SHP77 (cell line): ENCODE data around the gene TMEM131L.

ENCODE experiments used
- DNase-seq, 2 experiments: peaks; one replicate each; lab custom pipeline; 2025; lab: John Stamatoyannopoulos, UW

Gene TMEM131L

DNA sequence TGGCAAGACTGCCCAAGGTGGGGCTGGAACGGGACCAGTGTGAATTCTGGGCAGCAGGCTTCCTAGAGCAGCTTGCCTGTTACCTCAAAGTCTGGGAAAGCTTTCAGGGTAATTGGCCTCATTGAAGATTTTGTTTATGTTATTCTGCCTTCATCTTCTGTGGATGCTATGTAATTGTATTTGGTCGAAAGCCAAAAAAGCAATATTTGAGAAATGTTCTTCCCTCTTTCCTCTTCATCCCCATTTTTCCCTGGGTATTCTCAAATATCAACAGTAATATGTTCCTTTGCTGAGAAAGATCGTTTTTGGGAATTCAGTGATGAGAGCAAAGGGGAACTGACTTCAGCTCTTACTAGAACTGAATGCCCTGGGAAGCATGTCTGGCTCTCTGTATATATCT is 12.9 kb downstream of the TMEM131L start:
- DNase-seq = no peak

DNA sequence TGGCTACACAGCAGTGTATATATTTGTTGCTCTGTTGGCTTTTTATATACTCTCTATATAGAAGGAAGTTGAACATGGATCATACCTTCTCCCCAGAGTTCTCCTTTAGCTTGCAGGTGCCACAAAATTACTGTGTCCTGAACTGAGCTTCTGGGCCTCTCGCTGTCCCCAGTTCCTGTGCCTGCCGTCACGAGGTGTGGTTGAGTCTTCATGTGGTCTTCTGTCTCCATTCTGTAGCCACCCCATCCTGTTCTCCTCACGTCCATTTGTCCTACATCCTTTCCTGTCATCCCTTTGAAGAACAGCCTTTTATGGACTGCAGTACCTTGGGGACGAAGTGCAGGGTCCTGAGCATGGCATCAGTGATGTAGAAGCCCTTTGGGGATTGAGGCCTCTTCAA is 14.5 kb downstream of the TMEM131L start:
- no peak for DNase-seq

DNA sequence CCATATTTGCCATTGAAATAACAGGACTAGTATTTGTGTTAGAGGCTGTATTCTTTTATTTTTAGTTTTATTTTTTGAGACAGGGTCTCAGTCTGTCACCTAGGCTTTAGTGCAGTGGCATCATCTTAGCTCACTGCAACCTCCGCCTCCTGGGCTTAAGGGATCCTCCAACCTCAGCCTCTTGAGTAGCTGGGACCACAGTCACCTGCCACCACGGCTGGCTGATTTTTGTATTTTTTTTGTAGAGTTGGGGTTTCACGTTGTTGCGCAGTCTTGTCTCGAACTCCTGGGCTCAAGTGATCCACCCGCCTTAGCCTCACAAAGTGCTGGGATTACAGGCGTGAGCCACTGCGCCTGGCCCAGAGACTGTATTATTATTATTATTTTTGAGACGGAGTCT is 15.3 kb downstream of the TMEM131L start:
- no peak for DNase-seq

DNA sequence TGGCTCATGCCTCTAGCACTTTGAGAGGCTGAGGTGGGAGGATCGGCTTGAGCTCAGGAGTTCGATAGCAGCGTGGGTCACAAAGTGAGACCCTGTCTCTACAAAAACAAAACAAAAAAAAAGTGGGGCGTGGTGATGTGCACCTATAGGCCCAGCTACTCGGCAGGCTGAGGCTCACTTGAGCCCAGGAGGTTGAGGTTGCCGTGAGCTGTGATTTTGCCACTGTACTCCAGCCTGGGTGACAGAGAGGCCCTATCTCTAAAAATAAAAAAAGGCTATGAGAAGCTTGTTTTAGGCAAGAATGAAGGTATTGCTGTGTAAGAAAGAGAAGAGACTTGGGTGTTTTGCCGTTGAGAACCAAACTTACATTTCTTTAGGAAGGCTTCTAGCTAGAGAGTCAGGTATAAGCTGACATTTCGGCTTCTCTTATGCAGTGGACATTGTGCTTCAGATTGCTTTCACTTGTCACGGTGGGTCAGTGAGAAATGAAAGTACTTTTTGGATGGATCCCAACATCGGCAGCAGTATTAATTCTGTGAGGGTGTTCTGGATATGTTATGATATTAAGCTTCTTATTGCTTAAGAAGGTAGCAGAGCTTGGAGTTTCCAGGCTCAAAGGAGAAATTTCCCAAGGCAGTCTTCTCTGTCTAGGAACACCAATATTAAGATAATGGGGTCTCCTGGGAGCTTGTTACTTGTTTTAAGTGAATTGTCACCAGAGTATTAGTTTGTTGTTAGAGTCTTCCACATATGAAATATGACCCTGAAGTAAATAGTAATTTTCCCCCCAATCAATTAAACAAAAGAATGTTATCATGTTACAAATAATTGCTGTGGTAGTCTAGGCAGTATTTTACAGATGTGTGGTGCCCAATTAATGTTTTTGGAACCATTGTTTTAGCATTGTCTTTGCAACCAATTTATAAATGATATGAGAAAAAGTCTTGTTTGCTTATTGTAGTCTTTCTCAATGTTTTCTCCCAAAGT is 17.6 kb downstream of the TMEM131L start:
- DNase-seq = no peak

DNA sequence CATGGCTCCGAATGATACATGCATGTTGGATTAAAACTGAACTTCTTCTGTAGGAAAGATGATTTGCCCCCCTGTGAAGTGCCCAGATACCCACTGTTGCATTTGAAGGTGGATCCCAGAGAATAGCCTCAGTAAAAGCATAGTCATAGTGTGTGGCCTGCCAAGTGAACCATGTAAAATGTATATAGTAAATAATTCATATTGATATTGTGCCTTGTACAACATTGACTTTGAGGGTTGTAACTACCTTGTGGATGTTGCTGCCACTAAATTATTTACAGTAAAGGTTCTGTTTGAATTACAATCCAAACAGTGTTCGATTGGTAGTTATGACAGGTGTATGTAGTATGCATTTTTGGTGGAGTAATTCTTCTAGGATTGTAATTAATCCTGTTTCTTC is 19.2 kb downstream of the TMEM131L start:
- DNase-seq = no peak

DNA sequence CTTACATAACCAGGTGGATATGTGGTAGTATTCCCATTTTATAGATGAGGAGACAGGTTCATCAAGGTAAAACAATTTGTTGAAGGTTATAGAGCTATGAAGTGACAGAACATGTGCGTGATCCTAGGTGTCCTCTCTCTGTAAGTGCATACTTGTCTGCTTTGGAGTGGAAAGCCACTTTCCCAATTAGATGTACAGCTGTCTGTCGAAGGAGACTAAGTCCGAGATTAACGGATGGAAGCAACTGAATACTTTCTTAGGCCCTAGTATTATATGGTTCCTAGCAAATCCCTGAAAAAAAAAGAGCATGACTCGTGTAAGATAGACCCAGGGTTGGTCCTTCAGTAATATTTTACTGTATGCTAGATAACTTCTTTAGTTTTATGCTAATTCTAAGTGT is 19.7 kb downstream of the TMEM131L start:
- DNase-seq = no peak

DNA sequence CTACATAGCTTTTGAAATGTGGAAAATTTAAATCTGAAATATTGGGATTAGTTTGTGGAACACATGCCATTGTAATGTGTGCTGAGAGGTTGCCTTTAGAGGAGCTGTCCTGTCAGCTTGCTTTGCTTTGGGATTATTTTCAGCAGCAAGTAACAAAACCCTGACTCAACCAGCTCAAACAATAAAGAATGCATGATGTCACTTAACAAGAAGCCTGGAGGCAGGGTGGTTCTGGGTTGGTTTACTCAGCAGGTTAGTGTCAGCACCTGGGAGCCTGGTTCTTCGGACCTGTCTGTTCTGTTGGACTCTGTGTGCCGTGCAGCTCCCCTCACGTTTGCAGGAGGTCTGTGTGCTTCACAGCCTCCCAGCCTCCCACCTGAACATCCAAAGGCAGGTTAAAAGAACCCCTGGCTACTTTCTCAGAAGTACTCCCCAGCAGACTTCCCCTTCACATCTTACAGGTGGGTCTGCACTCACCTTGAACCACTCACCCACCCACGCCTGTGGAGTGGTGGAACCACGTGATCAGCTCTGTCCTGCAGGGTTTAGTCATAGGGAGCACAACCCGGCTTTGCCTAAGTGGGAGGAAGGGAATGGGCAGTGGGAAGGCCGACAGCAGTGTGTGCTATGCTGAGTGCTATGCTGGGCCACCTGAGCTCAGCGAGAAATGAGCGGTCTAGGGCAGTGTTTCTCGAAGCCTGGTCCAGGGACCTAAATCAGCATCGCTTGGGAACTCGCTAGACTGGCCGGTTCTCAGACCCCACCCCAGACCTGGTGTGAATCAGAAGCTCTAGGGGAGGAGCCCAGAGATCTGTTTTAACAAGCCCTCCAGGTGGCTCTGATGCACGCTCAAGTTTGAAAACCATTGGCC is 20.4 kb downstream of the TMEM131L start:
- DNase-seq = no peak

DNA sequence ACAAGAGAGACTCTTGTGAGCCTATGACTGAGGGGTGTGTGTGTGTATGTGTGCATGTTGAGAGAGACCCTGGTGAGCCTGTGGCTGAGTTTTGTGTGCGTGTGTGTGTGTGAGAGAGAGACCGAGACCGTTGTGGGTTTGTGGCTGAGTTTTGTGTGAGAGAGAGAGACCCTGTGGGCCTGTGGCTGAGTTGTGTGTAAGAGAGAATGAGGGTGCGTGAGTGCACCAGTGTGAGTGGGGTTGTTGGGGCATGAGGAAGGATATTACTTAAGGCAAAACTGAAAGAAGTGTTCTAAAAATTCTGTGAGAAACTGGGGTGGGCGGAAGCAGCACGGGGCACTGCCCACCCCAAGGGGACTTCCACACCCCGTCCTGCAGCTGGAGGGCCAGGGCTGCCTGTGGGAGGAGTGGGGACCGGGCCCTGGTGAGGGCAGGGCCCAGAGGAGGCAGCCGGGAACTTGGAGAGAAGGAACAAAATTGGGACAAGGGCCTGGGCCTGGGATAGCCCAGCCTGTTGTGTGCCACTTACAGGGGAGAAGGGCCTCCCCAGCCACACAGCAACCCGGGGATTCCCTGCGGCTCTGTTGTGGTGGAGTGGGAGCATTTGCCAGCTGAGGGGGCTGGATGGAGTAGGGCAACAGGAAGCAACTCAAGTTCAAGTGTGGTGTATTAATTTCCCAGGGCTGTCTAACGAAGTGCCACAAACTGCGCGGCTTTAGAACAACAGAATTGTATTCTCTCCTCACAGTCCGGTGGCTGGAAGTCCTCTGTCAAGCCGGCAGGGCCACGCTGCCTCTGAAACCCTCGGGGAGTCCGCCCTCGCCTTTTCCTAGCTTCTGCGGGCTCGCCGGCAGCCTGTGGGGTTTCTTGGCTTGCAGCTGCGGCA is 22.1 kb downstream of the TMEM131L start:
- DNase-seq = no peak

DNA sequence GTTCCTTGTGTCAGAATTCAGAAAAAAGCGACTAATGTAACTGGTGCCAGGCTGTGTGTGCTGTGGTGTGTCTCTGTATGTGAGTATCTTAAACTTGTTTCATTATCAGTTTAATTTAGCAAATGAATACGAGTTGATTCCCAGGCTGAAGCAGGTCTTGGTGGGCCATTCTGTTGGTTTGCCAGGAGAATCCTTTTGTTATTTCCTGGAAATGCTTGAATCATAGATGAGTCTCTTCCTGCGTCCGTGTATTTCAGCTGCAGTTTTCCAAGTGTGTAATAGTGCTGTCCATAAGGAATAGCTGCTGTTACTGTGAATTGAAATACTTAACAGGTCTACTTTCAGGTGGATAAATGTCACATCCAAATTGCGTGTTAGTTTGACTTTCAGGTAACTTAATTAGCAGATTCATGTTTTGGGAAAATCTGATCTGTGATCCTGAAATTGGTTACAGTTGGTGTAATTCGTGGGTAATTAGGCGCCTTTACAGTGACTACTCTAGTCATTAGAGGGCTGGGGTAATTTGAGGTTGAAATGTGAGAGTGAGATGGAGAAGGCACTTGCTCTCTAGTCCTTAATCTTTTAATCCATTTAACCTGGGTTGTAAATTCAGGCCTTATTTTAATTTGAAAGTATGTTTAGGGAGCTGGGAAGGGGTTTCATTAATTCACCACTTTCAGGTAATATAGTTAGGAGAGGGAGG is 23.8 kb downstream of the TMEM131L start:
- no peak for DNase-seq

DNA sequence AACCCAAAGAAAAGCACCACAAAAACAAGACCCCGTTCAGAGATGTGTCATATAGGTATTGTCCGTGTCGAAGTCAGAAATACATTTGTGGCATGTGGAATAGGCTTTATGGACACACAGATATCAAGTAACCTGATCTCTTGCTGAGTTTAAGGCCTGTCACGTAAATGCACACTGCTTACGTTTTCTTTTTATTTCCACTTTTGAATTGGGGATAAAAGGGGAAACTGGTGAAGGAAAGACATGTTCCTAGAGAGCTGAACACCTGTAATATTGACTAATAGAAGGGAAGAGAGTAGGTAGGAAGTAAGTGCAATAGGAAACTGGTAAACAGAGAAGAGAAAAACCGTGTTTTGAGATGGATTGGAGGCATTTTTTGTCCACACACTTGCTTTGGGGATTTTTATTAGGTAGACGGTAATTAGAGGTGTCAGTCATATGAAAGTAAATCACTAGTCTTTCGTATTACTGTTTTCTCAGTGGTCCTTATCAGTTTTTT is 24.9 kb downstream of the TMEM131L start:
- DNase-seq = no peak

DNA sequence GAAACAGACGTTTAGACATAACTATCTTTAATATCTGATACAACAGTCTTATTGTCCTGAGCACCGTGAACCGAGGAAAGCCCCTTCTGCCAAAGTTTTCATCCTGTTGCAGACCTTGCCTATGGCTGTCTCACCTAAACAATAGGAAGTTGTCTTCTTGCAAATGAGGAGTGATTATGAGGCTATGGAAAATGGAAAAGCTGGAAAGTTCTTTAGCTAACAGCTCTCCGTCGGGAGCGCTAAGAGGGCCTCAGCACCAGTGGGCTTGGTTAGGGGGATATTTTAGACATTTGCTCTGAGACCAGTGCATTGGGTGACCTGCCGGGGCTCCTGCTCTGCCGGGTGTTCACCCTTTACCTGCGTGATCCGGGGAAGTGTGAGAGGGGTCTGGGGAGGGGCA is 28.4 kb downstream of the TMEM131L start:
- DNase-seq = no peak

DNA sequence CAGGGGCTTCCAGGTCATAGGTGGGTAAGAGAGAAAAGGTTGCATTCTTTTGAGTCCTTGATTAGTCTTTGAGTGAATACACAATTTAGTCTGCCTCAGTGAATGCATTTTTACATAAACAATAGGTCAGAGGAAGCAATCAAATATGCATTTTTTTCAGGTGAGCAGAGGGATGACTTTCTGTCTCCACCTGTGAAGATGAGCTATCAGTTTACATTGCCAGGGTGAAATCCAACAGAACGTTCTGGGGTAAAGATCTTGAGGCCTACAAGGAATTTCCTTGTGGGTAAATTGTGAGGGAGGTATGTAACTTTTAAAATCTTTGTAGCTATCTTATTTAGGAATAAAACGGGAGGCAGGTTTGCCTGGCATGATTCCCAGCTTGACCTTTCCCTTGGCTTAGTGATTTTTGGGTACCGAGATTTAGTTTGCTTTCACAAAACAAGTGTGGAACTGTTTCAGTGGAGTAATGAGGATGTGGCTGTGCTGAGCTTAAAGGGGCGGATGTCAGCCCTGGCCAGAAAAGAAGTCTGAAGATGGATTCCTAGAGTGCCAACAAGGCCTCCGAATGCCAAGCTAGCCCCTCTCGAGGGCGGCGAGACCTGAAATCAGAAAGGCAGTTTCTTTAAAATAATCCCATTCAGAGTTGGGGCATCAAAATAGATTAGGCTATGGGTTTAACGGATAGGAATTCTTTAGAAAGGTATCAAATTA is 29.5 kb downstream of the TMEM131L start:
- DNase-seq = no peak

DNA sequence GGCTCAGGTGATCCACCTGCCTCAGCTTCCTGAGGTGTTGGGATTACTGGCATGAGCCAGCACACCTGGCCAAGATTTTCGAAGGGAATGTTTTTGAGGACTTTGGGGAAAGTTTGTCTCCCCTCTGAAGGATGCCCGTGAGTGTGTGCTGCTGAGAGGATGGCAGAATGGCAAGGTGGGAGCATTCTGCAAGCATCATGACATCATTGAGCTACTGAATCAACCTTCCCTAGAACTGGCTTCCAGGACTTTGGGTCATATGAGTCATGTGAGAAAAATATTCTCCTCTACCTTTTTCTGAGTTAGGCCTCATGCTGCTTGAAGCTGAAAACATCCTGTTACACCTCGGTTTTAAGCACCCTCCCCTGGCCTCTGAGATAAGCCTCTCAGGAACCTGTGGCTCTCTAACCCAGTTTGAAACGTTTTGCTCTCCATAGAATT is 31.0 kb downstream of the TMEM131L start:
- DNase-seq = no peak

DNA sequence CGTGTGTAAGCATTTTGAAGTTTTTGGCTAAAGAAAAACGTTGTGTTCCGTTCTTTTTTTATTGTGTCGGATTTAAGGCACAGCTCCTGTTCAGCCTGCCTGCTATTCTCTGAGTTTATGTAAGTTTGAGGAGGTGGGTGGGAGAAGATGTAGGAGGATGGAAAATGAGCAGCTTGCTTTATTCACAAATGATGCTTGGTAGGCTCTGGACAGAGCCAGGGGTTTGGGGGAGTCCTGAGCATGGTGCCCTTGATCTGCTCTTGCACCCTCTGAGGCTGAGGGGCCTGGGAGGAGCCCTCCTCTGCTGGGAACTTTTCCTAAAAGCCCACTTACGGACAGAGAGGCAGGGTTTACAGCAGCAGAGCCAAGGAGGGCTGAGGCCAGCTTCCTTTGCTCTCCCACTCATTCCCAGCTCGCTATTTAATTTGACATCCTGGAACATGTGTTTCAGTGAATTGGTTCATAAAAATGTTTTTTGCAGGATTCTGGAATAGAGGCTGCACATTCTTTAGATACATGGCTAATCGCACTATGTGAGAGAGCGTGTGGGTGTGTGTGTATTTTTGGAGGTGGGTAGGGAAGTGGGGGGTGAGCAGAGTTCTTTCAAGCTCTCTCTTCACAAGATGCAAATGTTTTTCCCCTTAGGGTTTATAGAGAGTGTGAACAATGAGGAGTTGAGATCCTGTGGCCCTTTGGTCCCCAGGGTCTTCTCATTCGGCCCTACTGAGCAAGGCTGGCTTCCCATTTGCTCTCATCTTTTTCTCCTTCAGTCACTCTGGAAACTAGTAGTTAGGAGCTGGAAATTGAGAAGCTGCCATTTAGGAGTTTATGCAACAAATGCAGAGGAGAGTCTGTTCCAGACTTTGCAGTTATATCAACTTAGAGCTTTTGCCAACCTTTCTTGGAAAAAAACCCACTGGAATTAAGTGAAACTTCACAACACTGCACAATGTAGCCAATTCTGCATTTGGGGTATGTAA is 32.1 kb downstream of the TMEM131L start:
- no peak for DNase-seq

DNA sequence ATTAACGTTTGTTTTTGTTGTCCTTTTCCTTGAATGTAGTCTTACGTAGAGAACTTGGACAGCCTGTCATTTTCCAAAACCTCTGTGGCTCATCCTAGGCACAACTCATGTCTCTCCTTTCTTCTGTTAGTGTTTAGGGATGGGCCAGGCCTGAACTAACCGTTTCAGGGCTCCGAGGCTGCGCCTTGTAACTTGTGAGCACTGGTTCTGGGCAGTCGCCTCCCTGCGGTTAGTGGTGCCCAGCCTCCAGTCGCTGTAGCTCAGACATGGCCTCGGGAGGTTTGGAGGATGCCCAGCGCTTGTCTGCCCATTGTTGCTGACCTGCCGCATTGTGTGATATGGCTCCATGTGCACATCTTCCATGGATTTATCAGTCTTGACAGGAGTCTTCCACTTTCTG is 32.8 kb downstream of the TMEM131L start:
- DNase-seq = no peak

DNA sequence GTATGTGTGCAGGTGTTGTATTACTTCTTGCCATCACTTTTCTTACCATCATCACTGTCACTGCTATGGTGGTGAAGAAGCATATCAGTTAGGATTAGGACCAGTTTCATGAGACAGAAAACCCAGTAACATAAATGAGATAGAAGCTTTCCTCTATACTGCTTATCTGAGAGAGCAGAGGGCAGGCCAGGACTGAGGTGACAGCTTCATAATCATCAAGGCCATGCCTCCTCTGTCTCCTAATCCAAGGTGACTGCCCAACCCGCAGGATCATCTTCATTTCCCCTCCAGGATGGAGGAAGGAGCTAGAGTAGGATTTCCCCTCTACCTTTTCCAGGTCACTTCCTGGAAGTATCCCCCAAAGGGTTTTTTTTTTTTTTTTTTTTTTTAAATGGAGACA is 35.4 kb downstream of the TMEM131L start:
- no peak for DNase-seq

DNA sequence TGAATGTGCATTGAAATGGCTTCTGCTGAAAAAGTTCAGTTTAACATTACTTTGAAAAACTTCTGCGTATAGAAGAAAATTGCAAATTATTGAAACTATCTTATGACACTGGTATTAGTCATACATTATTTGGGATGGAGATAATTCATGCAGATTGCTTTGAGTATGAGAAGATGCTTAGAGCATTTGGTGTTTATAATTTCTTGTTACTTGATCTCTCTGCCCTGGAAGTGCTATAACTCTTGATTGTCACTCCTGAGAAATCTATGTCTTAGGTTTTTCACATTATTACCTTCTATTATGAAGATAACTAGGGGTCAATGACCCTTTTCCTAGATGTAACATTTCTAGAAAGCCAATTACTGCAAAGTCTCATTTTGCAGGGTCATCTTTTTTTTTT is 36.4 kb downstream of the TMEM131L start:
- DNase-seq = no peak

DNA sequence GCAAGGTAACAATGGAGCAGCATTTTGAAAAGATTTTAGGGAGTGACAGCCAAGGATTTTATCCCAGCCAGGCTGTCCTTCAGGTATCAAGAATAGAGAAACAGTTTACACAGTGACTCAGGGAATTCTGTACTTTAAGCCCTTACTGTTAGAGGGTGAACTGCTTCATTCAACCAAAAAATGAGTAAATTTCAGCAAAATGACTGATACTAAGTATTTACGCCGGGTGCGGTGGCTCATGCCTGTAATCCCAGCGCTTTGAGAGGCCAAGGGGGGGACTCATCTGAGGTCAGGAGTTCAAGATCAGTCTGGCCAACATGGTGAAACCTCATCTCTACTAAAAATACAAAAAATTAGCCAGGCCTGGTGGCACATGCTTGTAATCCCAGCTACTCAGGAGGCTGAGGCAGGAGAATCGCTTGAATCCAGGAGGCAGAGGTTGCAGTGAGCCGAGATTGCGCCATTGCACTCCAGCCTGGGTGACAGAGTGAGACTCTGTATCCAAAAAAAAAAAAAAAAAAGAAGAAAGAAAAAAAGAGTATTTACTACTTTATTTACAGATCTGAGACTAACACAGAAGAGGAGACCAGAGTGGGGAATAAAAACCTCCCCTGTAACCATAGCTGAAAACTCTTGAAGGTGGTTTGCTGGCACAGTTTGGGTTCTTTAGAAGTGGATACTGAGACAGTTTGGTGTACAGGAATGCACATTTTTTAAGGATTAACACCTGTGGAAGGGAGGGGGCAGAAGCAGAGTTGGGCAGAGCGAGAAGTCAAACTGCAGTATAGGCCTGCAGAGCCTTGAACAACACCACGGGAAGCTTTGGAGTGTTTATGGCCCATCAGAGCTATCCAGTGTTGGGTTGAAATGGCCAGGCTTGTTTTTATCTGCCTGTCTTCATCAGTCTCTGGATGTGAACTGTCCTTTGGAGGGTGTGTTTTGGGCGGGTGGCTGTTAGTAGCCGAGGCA is 40.5 kb downstream of the TMEM131L start:
- no peak for DNase-seq
